K562 (cell line): Measurements from ENCODE around the gene MAP3K13. TPM values are rescaled to one million over a fixed set of nuclear protein-coding genes. Genes with fewer than 3 reads are reported as not detected.

ENCODE experiments used
- ATAC-seq: fragments of 200-7000 bp; cut with Tn5 transposase; 3 replicates; pipeline ENCODE4 v1.9.1; 2020; ENCODE audit warnings: moderate library complexity
- BruUV-seq: library from RNA; stranded (reverse); fragments of 400-500 nt; replicated peaks from 2 replicates; lab custom pipeline; 2021; lab: Mats Ljungman, UMichigan
- CTCF ChIA-PET: fragments of 300-600 bp; formaldehyde crosslinking; extraction: SDS; loops from one replicate; lab custom pipeline; 2021; ENCODE audit warnings: low intra/inter-chr PET ratio; lab: Yijun Ruan, JAX
- POLR2A ChIA-PET: fragments of 300-600, 350-650 bp; sonication (Branson Sonifier 250); formaldehyde crosslinking; extraction: SDS; loops from one replicate; lab custom pipeline; 2021; ENCODE audit warnings: antibody characterized with exemption, inconsistent platforms; lab: Yijun Ruan, JAX
- DNase-seq, 4 experiments: peaks; one replicate each; pipeline versions ENCODE4 v3.0.0 to v3.0.0-alpha.2; 2011 to 2018; ENCODE audit warnings: low spot score in 3 of 4, mixed read lengths in 3 of 4; ENCODE audit errors: extremely low read depth in 1 of 4
- FAIRE-seq: peaks from 2 replicates; lab custom pipeline; 2011; peaks lifted over from hg19 to GRCh38; lab: Jason Lieb, UNC
- H2AFZ ChIP-seq: 2 replicates; pipeline ENCODE4 v1.6.0; 2011; ENCODE audit warnings: low read depth, low read length, control low read depth, inconsistent platforms
- H3K27ac ChIP-seq: fragments of 200-600 bp; 3 replicates; pipeline ENCODE4 v1.8.0; 2011; ENCODE audit warnings: low read depth, mild to moderate bottlenecking, control low read depth, inconsistent platforms, low read length, moderate library complexity, mixed read lengths; ENCODE audit errors: extremely low read depth
- H3K27me3 ChIP-seq, 2 experiments: fragments of 300-600 bp in 1 of 2; 2 replicates in 1 of 2; 3 replicates in 1 of 2; pipeline versions ENCODE4 v1.6.0 to v1.8.0; 2011; ENCODE audit warnings: inconsistent platforms in 2 of 2, low read length in 2 of 2, mild to moderate bottlenecking in 1 of 2, mixed read lengths in 1 of 2, moderate library complexity in 1 of 2; ENCODE audit not compliant: control insufficient read depth in 2 of 2, insufficient read depth in 2 of 2
- H3K36me3 ChIP-seq: fragments of 300-600 bp; 3 replicates; pipeline ENCODE4 v1.8.0; 2011; ENCODE audit warnings: mild to moderate bottlenecking, low read length, inconsistent platforms; ENCODE audit not compliant: control insufficient read depth, insufficient read depth
- H3K4me1 ChIP-seq, 2 experiments: fragments of 200-600 bp in 1 of 2; replicated peaks in 1 of 2; 2 replicates in 1 of 2; 3 replicates in 1 of 2; pipeline versions ENCODE4 v1.5.1 to v1.8.0; 2011; ENCODE audit warnings: inconsistent platforms in 2 of 2, low read length in 2 of 2, mild to moderate bottlenecking in 1 of 2, mixed read lengths in 1 of 2, moderate library complexity in 1 of 2; ENCODE audit not compliant: control insufficient read depth in 2 of 2, insufficient read depth in 2 of 2
- H3K4me2 ChIP-seq: 2 replicates; pipeline ENCODE4 v1.6.1; 2011; ENCODE audit warnings: low read length, control low read depth, inconsistent platforms, mixed read lengths; ENCODE audit not compliant: insufficient read depth
- H3K4me3 ChIP-seq: fragments of 200-600 bp; sonication (generic), shearing (Covaris generic); 2 replicates; pipeline ENCODE4 v1.5.1; 2016; ENCODE audit warnings: control low read depth, inconsistent platforms
- H3K79me2 ChIP-seq: fragments of 200-600 bp; 3 replicates; pipeline ENCODE4 v1.8.0; 2011; ENCODE audit warnings: low read length, inconsistent platforms; ENCODE audit not compliant: control insufficient read depth, insufficient read depth
- H3K9ac ChIP-seq, 2 experiments: 2 replicates each; pipeline versions ENCODE4 v1.6.0 to v1.6.1; 2011; ENCODE audit warnings: low read depth in 2 of 2, low read length in 2 of 2, control low read depth in 1 of 2, inconsistent platforms in 1 of 2, mild to moderate bottlenecking in 1 of 2, mixed read lengths in 1 of 2; ENCODE audit not compliant: insufficient read depth in 1 of 2
- H3K9me1 ChIP-seq: one replicate; pipeline ENCODE4 v1.6.0; 2011; ENCODE audit warnings: inconsistent platforms, mild to moderate bottlenecking, low read length, moderate library complexity; ENCODE audit not compliant: control insufficient read depth, insufficient read depth
- H3K9me3 ChIP-seq: replicated peaks from 2 replicates; pipeline ENCODE4 v1.5.1; 2011; ENCODE audit warnings: low read depth, low read length, inconsistent platforms; ENCODE audit not compliant: control insufficient read depth, insufficient read depth
- H4K20me1 ChIP-seq: replicated peaks from 2 replicates; pipeline ENCODE4 v1.6.1; 2011; ENCODE audit warnings: low read length, inconsistent platforms, mixed read lengths; ENCODE audit not compliant: control insufficient read depth, insufficient read depth
- ELF4 ChIP-seq: fragments of 450-650 bp; formaldehyde crosslinking; IDR thresholded peaks from 2 replicates; pipeline ENCODE4 v1.4.0; 2022; ENCODE audit warnings: missing genetic modification characterization
- ERF ChIP-seq: fragments of 450-650 bp; formaldehyde crosslinking; IDR thresholded peaks from 2 replicates; pipeline ENCODE4 v1.4.0; 2020; ENCODE audit warnings: mild to moderate bottlenecking, mixed read lengths
- JUN ChIP-seq, 2 experiments: sonication (generic) in 1 of 2; formaldehyde crosslinking in 1 of 2; IDR thresholded peaks; 2 replicates each; pipeline versions ENCODE4 v1.6.1 to v1.8.0; 2012 to 2022; ENCODE audit warnings: borderline replicate concordance in 2 of 2, mild to moderate bottlenecking in 2 of 2, improper control_type of control experiment in 1 of 2, low read depth in 1 of 2, low read length in 1 of 2, missing genetic modification reagents in 1 of 2
- JUND ChIP-seq, 2 experiments: IDR thresholded peaks; 2 replicates in 1 of 2; 3 replicates in 1 of 2; pipeline ENCODE4 v1.6.1; 2011; ENCODE audit warnings: borderline replicate concordance in 2 of 2, low read depth in 2 of 2, low read length in 2 of 2, improper control_type of control experiment in 1 of 2, missing biosample characterization in 1 of 2, missing genetic modification characterization in 1 of 2, missing genetic modification reagents in 1 of 2
- PURB ChIP-seq: sonication (generic); formaldehyde crosslinking; IDR thresholded peaks from 2 replicates; pipeline ENCODE4 v1.9.0; 2021; ENCODE audit warnings: low read depth, mild to moderate bottlenecking, missing genetic modification reagents
- TAF9B ChIP-seq: fragments of 450-650 bp; IDR thresholded peaks from 2 replicates; pipeline ENCODE4 v1.6.1; 2018; ENCODE audit warnings: mild to moderate bottlenecking; ENCODE audit not compliant: partially characterized antibody
- ZNF407 ChIP-seq: fragments of 450-650 bp; IDR thresholded peaks from 2 replicates; pipeline ENCODE4 v1.6.1; 2016; ENCODE audit warnings: low read depth
- ZNF507 ChIP-seq: conservative IDR thresholded peaks from 2 replicates; pipeline ENCODE4 v1.6.1; 2017; ENCODE audit warnings: missing genetic modification characterization, missing compliant biosample characterization
- WGBS: fragments of 100-300 bp; shearing (Covaris generic); methylation state at CpG from one replicate; pipeline ENCODE4 v1.1.6; 2016; ENCODE audit warnings: low coverage, mixed read lengths; ENCODE audit not compliant: insufficient coverage; ENCODE audit errors: missing lambda C conversion rate; 5-methylcytosine and 5-hydroxymethylcytosine counted together
- in situ Hi-C: fragments of 300-500 bp; cut with MboI; formaldehyde crosslinking; loops from 4 replicates; pipeline ENCODE4 v1.15.0; 2018; ENCODE audit warnings: inconsistent platforms, mixed read lengths
- intact Hi-C: fragments of 100-400 bp; cut with micrococcal nuclease; formaldehyde crosslinking; loops from 2 replicates; pipeline ENCODE4 v1.14.2; 2022
- polyA plus RNA-seq, 8 experiments: library from polyadenylated mRNA; depleted of rRNA in 4 of 8; stranded (reverse) in 5 of 8; unstranded in 3 of 8; fragments of >200 nt; fragmentation: Nextera tagmentation in 2 of 8; fragmentation: Illumina TruSeq in 1 of 8; extraction: Ambion mirVana in 2 of 8; extraction: Trizol in 1 of 8; gene quantifications; 2 replicates each; pipeline versions ENCODE4 v1.2.1 to v1.2.3, GENCODE V29; 2011 to 2014; ENCODE audit warnings: inconsistent platforms in 1 of 8, missing spikeins in 1 of 8
- total RNA-seq, 7 experiments: library from RNA; depleted of rRNA in 6 of 7; stranded (reverse); fragments of >200 nt in 6 of 7; fragmentation: Illumina TruSeq in 2 of 7; extraction: Trizol in 2 of 7; gene quantifications; 2 replicates each; pipeline versions ENCODE4 v1.2.1 to v1.2.3, GENCODE V29; 2011 to 2021; ENCODE audit warnings: low replicate concordance in 1 of 7

Gene MAP3K13
- total and polyA plus RNA-seq, 9 of the 15 experiments (the other 6 are each of a cell fraction or from before 2014, with no cell fraction given), result 0.04 to 0.32 (median 0.15) TPM; not detected in 2

- Histone ChIP-seq H3K4me2 (no peak overlapping the region), H3K27ac (no peak overlapping the region), H2AFZ (no peak overlapping the region), H3K9me3 (no peaks in the 10 kb centered on the region), H3K9me1 (no peaks in the 10 kb centered on the region), H3K27me3 (peaks cover 7 to 8% of the 10 kb centered on the region in 2 experiments; a peak in 4 of 5 replicates), H3K4me1 (no peaks in the 10 kb centered on the region), H3K36me3 (no peaks in the 10 kb centered on the region), H3K4me3 (no peak overlapping the region), H3K79me2 (no peaks in the 10 kb centered on the region), H3K9ac (no peak overlapping the region), H4K20me1 (no peaks in the 10 kb centered on the region)
- TF ChIP-seq ZNF507 (tag), result no peak
- no peak for TF ChIP-seq JUN (IDR thresholded peaks at IDR 0.05; ENCODE audit: borderline replicate concordance, low read depth, low read length)
- no peak for TF ChIP-seq JUN (CRISPR knock-in tag; IDR thresholded peaks at IDR 0.05; ENCODE audit: borderline replicate concordance)
- TF ChIP-seq ERF, result no peak
- TF ChIP-seq PURB (CRISPR knock-in tag), result no peak
- TF ChIP-seq TAF9B, result no peak
- no peak for TF ChIP-seq ZNF407
- no peak for TF ChIP-seq JUND (IDR thresholded peaks at IDR 0.05; ENCODE audit: borderline replicate concordance, low read depth, low read length)
- TF ChIP-seq JUND (tag; IDR thresholded peaks at IDR 0.05; ENCODE audit: borderline replicate concordance, low read depth, low read length), result no peak
- no peak for TF ChIP-seq ELF4
- in situ Hi-C loops, result no loop called here
- ATAC-seq (no peak), FAIRE-seq (no peak), DNase-seq (no peak)
- intact Hi-C loops, result no loop called here
- WGBS, result 0% methylated on average over 2 of the region's 2 CpGs
- ChIA-PET CTCF (no interaction called here), POLR2A (interaction anchor here (0.6 to 0.9 kb wide), 2 partner anchors 18 to 343 kb away, joined by 3 read pairs; no protein-coding TSS in a partner anchor)
- BruUV-seq, result no TSS peak
Measured at GRCh38 chr3:185381320-185382058, 18.6 kb downstream of the MAP3K13 start.
